ENCODE data around the gene TERC.
A peak's percentile ranks its signal among the peaks of the same experiment; 100 is the strongest.

The TERC gene

DNA sequence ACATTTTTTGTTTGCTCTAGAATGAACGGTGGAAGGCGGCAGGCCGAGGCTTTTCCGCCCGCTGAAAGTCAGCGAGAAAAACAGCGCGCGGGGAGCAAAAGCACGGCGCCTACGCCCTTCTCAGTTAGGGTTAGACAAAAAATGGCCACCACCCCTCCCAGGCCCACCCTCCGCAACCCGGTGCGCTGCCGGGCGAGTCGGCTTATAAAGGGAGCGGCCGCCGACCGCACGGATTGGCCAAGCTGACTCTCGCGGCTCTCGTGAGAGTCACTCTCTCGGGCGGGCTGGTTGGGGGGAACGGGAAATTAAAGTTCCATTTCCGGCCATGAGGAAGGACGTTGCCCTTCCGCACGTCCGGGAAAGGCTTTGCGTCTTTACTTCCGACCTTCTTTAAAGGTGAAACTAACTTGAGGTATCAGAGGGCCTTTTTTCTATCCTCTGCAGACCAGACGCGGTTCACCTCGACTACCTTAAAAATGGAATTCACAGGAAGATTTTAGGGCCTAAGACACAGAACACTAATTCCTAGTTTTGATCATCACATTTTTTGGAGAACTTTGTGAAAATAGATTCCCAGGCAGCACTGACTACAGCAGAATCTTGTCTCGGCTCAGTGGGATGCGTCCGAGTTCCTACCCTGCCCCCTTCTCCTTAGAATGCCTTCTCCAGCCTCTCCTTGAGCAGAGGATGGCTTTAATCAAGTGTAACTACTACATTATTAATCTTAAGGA lies at the start of gene TERC:
Gene TERC, minus strand, starts transcription at position 179 of the 731 bp plus-strand sequence.
- DNase-seq: peak; percentile 85

GRCh38 chr3:169813757-169814517 lies 49.1 kb upstream of the TERC start:
- peak; percentile 91 for DNase-seq

DNA sequence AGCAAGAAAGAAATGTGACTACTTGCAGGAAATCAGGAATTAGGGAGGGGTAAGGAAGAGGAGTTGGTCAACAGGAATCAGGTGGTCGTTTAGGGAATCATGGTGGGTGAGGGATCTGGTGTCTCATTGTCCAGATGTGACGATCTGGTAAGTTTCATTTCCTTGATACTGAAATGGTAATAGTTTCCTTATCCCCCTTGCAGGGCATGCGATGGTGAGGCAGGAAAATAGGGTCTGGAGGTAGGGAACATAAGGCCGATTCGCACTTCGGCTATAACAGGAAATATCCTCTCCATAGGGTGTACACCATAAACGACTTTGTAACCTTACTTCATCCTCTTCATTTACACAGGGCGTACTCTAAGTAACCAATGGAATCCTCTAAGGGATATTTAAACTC lies 48.4 kb upstream of the TERC start:
- DNase-seq: no peak

DNA sequence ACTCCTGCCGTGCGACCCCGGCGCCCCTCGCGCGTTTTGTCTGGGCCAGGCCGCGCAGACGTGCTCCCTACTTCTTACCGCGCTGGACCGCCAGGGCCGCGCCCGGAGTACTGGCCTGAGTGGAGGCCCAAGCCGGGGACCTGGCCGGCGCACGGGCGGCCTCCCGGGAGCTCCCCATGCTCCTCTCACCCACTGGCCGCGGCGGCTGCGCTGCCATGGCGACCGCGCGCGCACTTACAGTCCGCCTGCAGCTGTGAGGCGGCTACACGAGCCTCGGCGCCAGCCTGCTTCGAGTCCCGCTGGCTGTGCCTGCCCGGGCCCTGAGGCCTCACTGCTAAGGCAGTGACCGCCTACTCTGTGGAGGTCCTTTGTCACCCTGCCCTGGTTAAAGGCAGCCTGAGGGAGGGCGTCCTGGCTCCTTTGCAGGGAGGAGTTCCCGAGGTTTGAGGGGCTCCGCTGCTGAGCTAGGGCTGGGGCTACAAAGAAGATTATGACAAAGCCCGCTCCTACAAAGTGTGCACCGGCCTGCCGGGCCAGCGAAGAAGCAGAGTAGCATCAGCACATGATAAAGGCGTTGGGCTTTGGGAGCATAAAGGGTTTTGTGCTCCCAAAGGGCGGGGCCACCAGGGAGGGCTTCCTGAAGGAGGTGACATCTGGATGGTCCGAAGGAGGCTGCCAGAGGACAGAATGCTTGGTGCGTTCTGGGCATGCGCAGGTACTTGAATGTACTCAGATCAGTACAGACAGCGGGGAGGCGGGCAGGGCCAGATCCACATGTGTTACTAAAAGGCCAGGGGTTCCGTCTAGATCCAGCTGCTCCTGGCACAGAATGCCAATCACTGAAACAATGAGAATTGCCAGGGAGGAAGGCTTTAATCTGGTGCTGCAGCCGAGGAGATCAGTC lies 47.7 kb upstream of the TERC start, which contains the start of the genes LRRC34 and LRRIQ4:
Gene LRRC34, minus strand, starts transcription at position 573 of the 904 bp plus-strand sequence. Its CDS starts 356 bp downstream, at position 217.
Gene LRRIQ4, plus strand, starts transcription at position 539 of the 904 bp plus-strand sequence. CDS start 9,052 bp downstream, outside the sequence.
- peak; percentile 91 for DNase-seq

DNA sequence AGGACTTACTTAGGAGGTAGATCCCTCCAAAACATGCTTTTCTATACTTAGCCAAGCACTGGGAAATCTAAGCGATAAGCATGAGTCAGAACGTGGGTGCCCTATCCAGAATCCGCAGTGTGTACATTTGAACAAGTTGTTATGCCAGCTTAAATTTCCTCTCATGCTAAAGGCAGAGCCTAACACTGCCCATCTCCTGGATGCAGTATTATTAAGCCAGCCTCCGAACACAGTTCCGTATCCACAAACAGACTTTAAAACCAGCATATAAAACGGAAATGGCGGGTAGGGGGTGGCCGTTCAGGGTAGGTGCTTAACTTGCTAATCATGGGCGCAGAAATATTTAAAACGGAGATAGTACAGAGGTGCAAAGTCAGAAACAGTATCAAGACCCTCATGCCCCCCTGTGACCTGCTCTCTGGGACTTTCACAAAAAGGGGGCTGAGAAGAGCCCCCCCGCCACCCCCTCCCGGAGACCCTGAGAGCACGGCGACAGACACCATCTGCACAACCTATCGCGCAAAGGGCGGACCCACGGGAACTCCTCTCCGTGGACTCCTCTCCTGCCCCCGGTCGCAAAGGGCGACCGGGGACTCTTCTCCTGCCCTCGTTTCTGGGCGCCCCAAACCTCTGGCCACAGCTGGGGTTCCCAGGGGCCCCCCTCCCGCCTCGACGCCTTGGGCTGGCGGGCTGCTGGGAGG lies 46.9 kb upstream of the TERC start:
- no peak for DNase-seq

DNA sequence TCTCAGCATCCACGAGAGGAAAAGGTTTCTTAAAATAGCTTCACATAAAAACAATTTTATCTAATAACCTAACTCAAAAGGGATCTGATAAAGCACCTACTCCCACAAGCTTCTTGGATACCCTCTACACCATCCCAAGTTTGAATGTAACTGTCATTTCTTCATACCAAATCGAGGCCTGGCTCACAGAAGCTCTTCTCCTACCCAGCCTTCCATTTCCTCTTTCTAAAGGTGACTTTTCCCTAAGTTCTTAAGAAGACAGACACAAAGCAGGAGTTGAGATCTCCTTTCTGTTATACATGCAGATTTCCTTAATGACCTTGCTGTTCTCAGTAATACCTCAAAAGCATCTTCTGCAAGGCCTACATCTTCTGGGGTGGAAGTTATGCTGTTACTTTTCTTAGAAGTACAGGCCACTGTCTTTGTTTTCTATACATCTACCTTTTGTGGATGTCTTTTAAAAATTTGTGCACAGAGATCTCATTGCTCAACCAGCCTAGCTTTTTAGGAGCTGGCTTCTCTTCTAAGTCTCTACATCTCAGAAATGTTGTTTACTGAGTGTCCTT lies 44.5 kb upstream of the TERC start:
- DNase-seq: no peak

DNA sequence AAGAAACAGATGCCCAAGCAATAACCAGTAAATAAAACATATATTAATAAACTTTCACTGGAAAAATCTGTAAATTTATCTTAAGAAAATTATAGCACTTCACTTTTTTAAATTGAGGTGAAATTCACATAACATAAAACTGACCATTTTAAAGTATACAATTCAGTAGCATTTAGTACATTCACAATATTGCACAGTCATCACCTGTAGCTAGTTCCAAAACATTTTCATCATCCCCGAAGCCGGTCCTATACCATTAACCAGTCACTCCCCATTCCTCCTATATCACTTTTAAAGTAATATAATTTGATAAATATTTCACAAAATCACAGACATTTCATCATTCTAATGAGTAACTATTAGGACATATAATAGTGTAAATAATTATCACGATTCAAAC lies 39.8 kb upstream of the TERC start:
- no peak for DNase-seq

DNA sequence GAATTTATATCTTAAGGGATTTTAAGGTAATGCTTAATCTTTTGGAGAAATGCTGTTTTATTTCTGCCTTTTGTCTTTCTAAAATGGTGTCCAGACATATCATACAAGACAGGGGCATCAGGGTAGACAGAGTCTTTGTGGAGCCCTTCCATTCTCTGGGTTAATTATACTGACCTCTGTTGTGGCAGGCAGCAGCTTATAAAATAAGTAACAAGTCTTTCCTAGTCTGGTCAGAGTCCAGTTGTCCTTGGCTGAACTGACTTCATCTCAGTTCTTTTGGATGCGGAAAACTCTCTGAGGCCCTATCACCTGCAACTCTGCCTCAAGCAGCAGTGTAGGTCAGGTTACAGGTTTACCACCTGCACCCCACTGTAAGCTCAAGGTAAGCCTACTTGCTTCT lies 27.5 kb upstream of the TERC start:
- DNase-seq: no peak

DNA sequence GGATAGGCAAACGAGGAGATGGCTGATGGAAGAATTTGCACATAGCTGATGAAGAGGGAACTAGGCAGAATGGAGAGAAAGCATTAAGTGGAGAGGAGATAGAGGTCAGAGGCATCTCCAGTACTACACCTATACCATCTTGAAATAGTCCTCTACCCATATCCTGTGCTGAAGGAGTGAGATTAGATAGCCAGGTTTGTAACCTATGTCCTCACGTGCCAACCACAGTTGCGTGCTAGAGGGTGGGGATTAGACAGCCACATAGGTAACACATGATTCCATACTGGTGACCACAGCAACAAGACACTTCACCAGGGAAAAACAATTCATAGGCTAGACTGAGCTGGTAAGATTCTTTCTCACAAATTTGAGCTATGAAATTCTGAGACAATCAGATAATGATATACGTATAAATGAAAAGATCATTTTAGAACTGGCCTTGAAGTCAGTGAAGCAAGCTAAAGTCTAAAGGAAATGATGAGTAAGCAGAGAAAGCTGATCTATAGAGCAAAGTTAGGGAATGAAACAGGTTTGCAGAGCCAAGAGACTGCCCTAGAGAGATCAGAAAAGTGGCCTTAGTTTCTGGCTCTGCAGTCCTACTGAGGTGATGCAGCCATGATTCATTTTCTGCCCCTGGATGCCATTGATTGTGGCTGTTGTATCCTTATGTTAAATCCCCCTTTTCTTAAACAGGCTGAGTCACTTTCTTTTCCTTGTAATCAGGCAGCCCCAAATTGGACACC lies 26.0 kb upstream of the TERC start:
- no peak for DNase-seq

- no peak for DNase-seq
Measured at GRCh38 chr3:169790219-169790618, 25.4 kb upstream of the TERC start.

GRCh38 chr3:169787791-169788190 lies 22.9 kb upstream of the TERC start:
- no peak for DNase-seq

- DNase-seq: no peak
Measured at GRCh38 chr3:169787120-169787519, 22.3 kb upstream of the TERC start.

DNA sequence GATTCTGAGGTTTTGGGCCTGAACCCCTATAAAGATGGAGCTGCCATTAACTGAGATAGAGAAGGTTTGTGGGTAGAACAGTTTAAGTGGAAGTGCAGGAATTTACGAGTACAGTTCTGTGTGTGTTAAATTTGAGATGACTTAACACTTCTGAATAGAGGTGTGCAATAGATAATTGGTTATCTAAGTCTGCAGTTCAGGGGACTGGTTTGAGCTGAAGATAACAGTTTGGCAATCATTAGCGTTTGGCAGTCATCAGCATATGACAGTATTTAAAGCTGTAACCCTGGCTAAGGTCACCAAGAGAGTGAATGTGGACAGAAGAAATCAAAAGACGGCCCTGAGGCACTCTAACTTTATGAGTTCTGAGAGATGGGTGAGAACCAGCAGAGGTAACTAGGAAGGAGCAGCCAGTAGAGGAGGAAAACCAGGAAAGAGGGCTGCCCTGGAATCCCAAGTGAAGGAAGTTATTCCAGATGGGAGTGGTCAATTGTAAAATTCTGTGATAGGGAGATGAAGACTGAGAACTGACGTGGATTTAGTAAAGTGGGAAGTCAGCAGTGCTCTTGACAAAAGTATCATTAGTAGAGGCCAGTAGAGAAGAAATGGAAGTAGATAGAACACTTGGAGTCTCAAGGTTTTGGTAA lies 16.5 kb upstream of the TERC start:
- DNase-seq: no peak

DNA sequence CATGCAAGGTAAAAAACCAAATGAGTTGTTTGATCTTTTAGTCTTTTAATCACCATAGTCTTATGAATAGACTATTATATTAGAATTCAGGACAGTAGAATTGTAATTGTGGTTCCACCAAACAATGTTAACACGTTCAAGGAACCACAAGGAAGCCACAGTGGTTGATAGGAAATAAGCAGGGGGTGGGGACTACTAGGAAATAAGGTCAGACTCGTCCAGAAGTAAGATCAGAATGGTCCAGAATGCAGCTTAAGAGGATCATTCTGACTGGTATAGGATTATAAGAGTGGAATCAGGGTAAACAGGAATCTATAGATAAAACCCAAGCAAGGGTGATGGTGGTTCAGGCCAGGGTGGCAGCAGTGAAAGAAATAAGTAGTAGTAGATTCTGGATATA lies 15.9 kb upstream of the TERC start:
- no peak for DNase-seq

- no peak for DNase-seq
Measured at GRCh38 chr3:169777822-169778221, 13.0 kb upstream of the TERC start.

- DNase-seq: no peak
Measured at GRCh38 chr3:169774186-169774585, 9.3 kb upstream of the TERC start.

DNA sequence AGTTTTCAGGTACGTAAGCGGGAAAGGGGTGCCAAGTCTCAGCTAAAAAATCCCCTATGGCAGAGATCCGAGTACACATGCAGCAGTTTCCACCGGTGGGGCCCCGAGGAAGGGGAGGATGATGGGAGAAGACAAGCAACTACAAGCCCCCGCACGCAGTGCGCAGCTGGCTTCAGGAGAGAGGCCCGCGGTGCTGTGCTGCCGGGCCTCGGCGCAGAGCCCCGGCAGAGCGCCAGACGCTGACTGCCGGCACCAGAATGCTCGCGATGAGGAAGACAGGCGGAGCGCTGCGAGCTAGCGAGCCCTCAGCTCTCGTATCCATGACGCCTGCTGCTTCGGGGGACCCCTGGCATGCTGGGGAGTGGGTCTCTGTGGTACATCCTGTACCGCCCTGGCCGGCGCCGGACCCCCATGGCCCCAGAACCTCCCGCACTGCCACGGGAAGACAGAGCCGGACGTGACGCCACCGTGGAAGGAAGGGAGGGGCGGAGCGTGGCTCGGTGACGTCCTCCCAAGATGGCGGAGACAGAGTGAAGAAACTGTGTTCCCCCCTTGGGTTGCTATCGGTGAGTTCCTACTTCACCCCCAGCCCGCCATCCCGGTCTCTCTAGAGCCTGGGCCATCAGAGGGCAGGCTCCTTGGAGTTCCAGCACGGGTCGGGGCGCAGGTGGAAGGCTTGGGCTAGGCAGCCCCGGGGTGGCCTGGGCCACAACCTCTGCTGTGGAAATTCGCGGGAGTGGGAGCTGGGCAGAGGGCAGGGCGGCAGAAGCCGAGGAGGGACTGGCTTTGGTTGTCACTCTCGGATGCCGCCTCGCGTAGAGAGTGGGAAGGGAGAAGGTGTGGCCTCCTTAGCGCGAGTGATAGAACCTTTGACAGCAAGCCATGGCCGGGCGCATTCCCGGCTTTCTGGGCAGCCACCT lies 8.3 kb upstream of the TERC start, which contains the start of gene MYNN:
Gene MYNN, plus strand, starts transcription at position 500 of the 920 bp plus-strand sequence. CDS start 900 bp downstream, outside the sequence.
- DNase-seq: peak; percentile 98

- DNase-seq: peak; percentile 88
Measured at GRCh38 chr3:169772305-169772896, 7.5 kb upstream of the TERC start.
